HG03025 (cell line): Measurements from ENCODE around the gene CXCL12.

Experiments used
- ATAC-seq: cut with Tn5 transposase; IDR thresholded peaks from one replicate; pipeline ENCODE4 v1.9.1; 2021; ENCODE audit warnings: mild to moderate bottlenecking, moderate library complexity; ENCODE audit not compliant: unreplicated experiment, low FRiP score

CXCL12 gene

DNA sequence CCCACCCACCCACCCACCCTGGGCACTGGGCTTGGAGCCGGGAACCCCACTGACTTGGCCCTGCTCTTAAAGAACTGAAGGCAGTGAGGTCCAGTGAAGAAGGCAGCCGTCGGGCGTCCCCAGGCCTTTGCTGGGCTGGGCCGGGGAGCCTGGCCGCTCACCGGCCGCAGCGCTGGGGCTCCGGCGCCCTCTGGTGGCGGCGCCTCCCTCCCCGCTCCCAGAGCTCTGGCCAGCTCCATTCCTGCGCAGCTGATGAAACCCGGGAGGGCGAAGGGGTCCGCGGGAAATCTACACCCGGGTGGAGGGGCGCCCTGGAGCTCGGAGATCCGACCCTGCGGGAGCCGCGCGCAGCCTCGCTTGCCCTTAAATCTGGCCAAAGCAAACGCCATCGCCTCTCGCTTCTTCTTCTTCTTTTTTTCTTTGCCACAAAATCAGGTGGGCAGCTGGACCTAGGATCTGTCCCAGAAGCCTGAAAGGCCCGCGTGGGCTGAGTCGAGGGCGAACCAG lies 1.7 kb upstream of the CXCL12 start:
- no peak for ATAC-seq

DNA sequence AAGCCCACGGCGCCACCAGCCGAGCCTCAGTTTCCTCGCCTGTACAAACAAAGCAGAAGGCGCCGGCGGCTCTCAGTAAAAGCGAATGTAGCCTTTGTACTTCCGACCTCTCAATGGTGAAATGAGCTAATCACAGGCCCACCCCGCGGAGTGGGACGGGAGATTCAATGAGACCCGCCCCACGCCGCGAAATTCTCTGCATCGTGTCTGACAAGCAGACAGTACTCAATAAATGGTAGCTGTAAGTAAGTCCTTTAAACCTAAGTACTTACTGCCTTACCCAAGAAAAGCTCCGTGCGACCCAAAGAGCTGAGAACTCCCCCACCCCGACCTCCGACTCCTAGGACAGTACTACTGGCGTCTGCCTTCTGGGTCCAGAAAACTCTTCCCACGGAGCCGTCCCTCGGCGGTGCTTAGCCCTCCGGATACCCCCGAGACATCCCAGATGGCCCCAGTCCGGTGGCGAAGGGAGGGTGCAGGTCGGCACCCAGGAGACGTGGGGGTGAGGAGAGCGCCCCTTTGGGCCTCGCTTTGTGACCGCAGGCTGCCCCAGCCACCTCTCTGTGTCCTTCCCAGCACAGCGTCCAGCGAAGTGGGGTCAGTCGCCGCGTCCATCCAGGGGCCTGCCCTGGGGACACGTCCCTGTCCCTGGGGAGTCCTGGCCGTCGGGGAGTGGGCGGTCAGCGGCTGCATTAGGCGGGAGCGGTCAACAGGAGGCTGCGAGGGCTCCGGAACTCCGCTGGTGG lies 972 bp upstream of the CXCL12 start:
- ATAC-seq = no peak

DNA sequence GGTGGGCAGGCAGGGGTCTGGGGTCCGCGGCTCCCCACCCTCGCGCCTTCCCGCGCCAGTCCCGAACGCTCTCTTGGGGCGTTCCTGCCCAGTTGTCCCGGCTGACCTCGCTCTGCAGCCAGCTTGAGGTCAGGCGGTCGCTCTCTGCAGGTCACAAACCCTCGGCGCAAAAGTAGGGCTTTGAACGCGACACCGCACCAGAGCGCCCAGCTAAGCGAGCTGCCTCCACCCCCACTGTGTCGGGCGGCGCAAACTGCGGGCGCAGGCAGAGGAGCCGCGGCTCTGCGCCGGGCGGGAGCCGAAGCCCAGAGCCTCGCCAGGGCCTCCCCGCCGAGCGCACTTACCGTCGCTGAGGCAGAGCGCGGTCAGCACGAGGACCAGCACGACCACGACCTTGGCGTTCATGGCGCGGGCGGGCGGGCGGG lies 284 bp downstream of the CXCL12 start:
- ATAC-seq = no peak

DNA sequence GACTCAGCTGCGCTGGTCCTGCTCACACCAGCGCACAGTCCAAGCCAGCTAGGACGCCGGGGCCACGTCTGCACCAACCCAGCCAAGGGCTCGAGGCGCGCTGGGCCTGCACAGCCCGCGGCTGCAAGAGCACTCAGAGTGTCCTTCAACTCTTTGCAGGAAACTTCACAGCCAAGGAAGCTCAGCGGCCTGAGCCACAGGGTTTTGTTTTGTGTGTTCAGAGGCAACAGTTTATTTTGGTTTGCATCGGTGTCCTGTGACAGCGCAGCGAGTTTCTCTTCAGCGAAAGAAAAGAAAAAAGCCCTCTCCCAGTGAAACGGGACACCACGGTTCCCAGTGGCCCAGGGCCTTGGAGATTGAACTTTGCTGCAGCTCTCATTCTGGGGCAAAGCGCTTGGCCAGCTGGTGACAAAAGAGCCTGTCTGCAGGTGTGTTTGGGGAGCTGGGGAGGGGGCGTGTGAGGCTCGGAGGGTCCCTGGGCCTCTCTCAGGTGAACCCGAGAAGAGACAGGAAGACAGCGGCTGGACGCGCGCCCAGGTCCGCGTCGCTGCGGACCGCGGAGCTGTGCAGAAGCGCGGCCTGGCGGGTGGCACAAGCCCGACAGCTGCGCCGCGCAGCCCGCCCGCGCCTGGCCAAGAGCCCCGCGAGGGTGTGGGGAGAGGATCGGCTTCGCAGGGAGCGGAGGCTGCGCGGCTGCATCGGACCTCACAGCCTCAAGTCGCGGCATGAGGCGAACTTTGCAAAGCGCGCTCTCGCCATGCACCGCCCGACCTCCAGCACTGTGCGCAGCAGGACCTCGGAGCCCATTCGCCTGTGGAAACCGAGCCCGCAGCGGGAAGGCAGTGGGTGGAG lies 922 bp downstream of the CXCL12 start:
- no peak for ATAC-seq

DNA sequence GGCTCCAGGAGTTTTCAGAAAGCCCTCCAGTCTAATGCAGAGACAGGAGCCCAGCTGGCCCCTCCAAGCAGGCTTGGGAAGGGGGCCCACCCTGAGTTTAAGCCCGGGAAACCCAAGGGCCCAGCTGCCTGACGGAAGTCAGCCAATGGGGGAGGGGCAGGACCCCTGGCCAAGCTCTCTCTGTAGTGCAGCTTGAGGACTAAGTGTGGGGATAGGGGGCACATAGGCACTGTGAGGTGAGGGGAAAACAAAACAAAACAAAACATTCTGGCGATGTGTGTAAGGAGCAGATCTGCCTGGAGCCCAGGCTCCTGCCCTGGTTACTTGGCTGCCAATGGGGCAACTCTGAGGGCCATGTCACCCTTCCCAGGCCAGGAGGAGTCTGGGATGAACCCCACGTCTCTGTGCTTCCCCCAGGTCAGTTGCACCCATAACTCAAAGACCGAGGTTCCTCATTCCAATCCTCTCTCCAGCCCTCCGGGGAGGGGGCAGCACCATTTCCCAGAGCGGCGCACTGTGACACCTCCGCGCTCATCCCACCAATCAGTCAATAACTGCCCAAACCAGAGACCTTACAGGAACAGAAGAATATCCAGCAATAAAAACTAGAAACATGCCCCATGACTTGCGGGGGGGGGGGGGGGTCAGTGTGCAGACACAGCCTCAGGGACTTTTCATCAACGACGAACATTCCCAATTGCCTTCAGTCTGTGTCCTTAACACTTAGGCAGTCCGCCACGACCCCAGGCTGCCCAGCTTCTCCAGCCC lies 1.7 kb downstream of the CXCL12 start:
- no peak for ATAC-seq

DNA sequence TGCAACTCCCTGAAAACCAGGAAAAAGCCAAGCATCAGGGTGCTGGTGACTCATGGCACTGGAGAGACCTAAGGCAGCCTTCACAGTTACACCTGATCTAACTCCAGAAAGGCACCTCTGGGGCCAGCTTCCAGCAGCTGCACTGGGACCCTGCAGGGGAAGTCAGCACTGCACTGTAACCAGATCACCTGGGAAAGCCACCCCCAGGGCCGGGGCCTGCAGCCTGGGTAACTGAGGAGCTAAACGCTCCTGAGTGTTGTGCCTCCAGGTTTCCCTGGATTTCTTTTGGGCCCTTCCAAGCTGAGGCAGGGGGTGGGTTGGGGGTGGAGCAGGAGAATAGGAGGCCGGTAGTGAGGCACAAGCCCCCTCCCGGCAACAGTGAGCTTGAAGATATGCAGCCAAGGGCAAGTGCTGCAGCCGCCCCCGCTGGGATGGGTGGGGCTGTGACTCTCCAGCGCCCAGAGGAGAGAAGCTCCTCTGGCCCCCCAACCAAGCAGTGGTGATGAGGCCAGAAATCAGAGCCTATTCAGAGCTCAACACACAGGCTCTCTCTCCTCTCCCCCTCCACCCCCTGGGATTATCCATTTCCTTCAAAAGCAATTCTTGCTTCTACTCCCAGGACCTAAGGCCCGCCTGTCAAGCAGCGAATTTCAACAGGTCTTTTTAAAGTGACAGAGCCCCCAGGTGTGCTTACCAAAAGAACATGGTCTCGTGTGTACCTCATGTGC lies 2.6 kb downstream of the CXCL12 start:
- ATAC-seq = no peak

DNA sequence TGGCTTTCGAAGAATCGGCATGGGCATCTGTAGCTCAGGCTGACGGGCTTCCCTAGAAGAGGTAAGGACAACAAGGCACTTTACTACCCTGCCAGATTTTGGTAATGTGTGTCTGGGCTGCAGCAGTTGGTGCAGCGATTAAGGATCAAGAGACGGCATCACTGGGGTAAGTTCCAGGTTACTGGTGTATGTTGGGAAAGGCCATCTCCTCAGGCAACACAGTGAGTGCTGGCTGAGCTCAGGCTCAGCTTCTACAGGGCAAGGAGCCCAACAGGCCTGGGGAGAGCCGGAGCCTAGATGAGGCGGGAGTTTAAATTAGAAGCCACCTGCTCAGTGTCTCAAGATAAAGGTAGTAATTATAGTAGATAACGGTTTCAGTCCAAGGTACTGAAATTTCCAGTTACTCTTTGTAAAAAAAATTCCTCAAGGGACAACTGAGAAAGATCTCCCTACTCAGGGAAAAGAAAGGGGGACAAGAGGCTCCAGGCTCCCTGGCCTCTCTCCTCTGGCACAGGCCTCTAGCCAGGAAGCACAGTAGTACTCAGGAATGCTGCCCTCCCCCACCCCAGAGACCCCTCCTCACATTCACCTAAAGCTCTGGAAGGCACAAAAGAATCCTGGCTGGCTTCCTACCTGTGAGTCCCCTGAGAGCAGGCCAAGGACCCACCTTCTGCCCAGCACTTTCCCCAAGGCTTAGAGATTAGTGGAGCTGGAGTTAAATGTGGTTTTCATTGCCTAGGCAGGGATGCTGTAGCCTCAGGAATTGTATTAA lies 3.9 kb downstream of the CXCL12 start:
- ATAC-seq = no peak

DNA sequence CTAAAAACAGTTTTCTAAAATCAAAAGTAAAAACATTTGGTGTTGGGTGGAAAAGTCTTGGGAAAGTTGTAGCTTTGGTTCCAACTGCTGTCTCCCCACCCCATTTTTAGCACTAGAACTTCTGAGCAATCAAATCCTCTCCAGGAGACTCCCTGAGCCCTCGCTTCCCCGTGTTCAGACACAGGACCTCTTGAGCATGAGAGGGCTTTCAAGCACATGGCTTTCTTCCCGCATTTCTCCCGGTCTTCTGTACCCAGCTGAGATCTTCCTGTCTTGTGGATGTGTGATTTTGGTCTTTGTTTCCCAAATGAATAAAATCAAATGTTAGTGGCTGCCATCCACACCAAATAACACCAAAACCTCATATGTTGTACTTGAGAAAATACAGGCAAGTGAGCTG lies 5.0 kb downstream of the CXCL12 start:
- ATAC-seq = no peak

DNA sequence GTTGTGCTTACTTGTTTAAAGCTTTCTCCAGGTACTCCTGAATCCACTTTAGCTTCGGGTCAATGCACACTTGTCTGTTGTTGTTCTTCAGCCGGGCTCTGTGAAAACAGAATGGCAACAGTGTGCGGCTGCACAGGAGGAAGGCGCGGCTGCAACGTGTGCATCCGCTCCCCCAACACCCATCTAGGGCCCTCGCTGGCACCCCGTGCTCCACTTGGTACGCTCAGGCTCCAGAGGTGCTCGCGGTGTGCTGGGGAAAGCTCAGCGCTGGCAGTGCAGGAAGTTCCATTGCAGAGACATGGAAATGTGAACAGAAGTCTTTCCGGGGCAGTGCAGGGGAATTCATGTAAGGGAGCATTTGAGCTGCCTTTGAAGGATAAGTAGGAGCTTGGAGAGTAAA lies 6.3 kb downstream of the CXCL12 start:
- no peak for ATAC-seq

DNA sequence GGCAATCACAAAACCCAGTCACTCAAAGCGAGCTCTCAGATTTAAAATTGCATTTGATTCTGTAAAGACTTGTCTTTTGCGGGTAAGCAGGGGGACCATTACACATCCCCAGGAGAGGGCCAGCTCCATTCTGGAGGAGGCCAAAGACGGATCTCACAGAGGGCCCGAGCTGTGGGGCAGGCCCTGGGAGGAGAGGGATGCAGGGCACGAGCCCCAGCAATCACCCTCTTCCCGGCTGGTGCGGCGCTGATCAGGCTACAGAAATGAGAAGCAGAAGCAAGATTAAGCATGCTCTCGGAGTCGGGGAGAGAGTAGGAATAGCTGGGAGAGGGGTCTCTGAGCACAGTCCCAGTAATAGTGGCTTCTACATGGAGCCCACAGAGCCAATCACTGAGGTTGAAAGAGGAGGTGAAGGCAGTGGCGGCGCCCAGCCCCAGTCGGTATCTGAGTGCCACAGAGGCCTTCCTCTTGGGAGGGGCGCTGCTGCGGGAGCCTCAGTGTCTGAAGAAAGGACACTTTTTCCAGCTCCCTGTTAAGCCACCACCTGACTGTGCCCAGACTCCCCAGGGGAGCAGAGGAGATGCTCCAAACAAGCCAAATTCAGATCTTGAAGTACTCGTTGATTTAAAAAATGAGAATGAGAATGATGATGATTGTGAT lies 7.1 kb downstream of the CXCL12 start:
- no peak for ATAC-seq

DNA sequence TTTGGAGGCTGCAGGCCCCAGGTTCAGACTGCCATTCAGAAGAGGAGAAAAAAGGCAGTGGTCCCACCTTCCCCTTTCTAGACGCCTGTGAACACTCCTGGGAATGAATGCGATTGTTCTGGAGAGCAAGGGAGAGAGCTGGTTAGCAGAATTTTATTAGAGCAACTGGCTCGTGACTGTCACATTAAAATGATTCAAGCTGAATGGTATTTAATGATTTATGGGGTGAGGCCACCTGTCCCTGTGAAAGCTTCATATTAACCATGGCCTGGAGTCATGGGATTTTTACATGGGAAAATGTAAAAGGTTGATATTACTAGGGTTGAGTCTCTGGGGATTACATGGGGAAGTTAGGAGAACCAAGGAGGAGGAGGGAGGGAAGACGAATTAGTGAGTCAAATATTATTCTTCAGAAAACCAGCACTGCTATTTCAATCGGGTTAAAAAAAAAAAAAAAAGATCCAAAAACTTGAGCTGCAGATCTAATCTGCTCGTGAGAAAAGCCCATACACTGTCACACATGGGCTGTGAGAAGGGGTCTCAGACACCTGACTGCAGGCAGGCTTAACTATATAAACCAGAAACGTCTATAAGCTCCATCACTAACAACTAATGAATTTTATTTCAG lies 8.3 kb downstream of the CXCL12 start:
- no peak for ATAC-seq

DNA sequence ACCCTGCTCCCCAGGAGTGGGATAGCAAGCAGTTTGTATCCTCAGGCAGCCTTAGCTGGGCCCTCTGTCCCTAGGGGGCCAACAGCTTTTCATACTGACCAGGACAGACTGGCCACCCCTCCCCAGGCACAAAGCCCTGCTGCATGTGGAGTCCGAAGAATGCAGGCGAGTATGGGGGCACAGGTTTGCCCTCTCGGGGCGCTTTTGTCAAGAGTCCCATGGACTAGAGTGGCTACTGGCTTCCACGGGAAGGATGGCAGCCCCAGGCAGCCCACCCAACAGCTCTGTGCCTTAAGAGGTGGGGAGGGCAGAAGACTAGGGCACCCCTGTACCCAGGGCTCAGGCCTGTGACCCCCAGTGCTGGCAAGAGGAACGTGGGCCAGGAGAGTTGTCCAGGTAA lies 10.7 kb downstream of the CXCL12 start:
- ATAC-seq = no peak

DNA sequence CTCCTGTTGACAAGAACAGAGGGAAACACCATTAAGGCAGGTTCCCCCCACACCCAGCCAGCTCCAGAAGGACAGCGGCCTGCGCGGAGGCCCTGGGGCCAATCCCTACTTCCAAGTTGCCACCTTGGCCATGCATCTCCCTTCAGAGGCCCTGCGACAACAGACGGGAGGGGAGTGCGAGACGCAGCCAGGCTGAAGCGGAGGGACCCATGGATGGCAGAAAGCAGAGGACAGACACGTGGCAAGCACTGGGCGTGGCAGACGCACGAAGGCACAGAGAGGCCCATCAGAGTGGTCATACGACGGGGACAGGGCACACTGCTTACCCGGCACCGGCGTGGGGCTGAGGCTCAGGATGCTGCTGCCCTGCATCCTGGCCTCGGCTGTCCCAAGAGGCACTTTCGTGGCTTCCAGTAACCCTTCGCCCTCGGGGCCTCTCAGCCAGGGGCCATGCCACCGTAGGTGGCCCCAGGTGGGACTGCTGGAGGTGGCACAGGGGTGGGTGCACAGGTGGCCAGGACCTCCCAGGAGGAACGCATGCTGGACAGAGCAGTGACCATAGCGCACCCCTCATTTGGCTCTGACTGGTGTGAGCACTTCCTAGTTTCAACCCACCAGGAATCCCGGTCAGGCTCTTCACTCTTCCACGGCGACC lies 11.4 kb downstream of the CXCL12 start:
- ATAC-seq = no peak

DNA sequence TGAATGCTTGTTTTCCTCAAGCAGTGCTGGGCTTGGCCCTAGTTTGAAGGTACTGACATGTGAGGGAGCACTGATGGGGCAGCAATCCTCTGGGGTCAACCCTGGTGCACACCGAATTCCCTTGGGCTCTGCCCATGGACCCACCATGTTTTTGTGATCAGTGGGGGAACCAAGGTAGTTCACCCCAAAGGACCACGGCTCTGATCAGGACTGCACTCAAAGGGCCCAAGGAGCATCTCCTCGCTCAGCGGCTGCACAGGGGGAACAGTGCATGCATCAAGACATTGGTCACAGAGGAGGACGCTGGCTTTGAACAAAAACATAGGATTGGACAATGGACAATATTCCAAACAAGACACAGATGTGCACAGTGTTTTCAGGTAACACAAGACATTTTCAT lies 12.7 kb downstream of the CXCL12 start:
- ATAC-seq = no peak

DNA sequence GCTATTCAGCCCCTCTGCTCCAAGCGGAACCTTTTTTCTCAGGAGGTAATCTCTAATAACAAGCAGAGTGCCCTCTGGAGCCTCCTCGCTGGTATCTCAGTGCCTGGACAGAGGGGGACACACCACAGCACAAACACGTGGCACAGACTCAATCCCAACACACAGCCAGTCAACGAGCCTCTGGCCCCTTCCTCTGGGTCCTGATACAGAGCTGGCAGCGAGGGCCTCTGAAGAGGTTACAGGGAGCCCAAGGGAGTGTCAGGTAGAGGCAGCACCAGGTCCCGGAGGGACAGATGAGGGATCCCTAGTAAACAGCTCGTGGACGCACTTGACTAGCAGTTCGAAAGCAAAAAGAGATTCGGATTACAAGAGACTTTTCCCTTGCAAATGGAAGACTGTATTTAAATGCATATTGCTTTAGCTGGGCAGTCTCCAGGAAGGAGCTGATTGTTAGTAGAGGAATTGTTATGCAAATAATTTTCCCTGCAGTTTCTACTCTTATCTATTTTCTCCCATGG lies 14.1 kb downstream of the CXCL12 start:
- ATAC-seq = no peak

DNA sequence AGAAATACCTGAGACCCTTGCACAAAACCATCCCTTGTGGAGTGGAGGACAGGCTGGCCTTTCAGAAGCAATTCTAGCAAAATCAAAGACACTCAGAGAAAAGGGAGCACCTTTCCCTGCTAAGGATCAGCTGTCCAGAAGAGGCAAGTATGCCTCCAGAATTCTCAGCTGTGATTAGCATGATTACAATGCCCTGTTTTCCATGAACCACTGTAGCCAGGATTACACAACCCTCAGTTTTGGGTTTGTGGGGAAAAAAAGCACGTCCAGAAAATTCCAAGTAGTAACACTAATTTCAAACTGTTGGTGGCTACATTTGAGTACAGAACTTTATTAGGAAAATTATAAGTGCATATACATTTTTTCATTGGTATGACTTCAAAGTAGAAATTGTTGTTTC lies 15.0 kb downstream of the CXCL12 start:
- no peak for ATAC-seq

DNA sequence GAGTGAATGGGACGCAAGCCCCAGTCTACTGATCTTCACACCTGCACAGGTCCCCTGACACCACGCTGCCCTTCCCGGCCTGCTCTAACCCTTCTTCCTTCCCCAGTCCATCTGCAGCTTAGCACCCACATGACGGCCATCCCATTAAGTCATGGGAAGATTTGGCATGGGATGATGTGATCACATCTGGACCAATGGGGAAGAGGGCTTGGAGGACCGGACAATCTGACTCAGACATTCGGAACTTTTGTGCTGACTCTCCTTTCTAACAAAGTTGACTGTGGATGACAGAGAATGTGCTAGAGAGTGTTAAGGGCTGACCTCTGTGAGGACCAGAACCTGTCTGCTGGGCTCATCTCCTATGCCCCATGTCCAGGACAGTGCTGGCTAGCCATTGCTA lies 15.6 kb downstream of the CXCL12 start:
- ATAC-seq = no peak

DNA sequence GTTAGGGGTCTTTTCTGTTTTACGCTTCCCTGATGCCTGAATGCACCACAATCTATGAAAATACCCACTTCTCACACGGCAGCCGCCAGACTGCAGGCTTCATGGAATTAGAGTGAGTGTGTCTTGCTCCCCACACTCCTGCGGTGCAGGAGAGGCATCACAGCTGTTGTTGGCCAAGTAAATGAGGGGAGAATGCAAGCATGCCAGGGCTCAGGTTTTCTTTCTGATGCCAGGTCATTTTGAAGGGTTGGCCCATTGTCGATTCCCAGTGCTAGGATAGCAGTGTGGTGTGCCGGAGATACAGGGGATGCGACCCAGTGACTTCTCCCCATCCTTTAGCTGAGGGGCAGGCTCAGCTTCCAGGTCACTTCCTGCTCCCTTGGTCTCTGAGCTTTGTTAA lies 16.3 kb downstream of the CXCL12 start:
- no peak for ATAC-seq
